ENCODE results near the gene RPL35.
A peak's percentile ranks its signal among the peaks of the same experiment; 100 is the strongest.

RPL35 gene

GRCh38 chr9:124861342-124862229 lies at the start of gene RPL35, which contains the start of gene ARPC5L:
Gene RPL35 (minus strand): TSS chr9:124861957. CDS start chr9:124861912, 45 bp downstream.
Gene ARPC5L (plus strand): TSS chr9:124862130. CDS start chr9:124869291, 7,161 bp downstream.
- peak; percentile 94 for DNase-seq (ENCODE audit: low read depth in 2 of 2)

GRCh38 chr9:124908098-124908497 lies 46.3 kb upstream of the RPL35 start:
- no peak for DNase-seq (ENCODE audit: low read depth in 2 of 2)

- no peak for DNase-seq (ENCODE audit: low read depth in 2 of 2)
Observed at GRCh38 chr9:124906966-124907365, 45.2 kb upstream of the RPL35 start.

- no peak for DNase-seq (ENCODE audit: low read depth in 2 of 2)
Observed at GRCh38 chr9:124899845-124900244, 38.1 kb upstream of the RPL35 start.

- DNase-seq (ENCODE audit: low read depth in 2 of 2) = no peak
Observed at GRCh38 chr9:124897570-124898460, 36.1 kb upstream of the RPL35 start.

- DNase-seq (ENCODE audit: low read depth in 2 of 2) = no peak
Observed at GRCh38 chr9:124894741-124895170, 33.0 kb upstream of the RPL35 start.

GRCh38 chr9:124894035-124894740 lies 32.4 kb upstream of the RPL35 start:
- no peak for DNase-seq (ENCODE audit: low read depth in 2 of 2)

GRCh38 chr9:124890179-124890578 lies 28.4 kb upstream of the RPL35 start:
- DNase-seq (ENCODE audit: low read depth in 2 of 2) = no peak

- DNase-seq (ENCODE audit: low read depth in 2 of 2) = no peak
Observed at GRCh38 chr9:124889006-124889405, 27.2 kb upstream of the RPL35 start.

GRCh38 chr9:124887832-124888231 lies 26.1 kb upstream of the RPL35 start:
- DNase-seq (ENCODE audit: low read depth in 2 of 2) = no peak

- DNase-seq (ENCODE audit: low read depth in 2 of 2) = no peak
Observed at GRCh38 chr9:124886866-124887492, 25.2 kb upstream of the RPL35 start.

- no peak for DNase-seq (ENCODE audit: low read depth in 2 of 2)
Observed at GRCh38 chr9:124886461-124886860, 24.7 kb upstream of the RPL35 start.

GRCh38 chr9:124885551-124885950 lies 23.8 kb upstream of the RPL35 start:
- no peak for DNase-seq (ENCODE audit: low read depth in 2 of 2)

- DNase-seq (ENCODE audit: low read depth in 2 of 2) = no peak
Observed at GRCh38 chr9:124884376-124884775, 22.6 kb upstream of the RPL35 start.

GRCh38 chr9:124882231-124882630 lies 20.5 kb upstream of the RPL35 start:
- DNase-seq (ENCODE audit: low read depth in 2 of 2) = no peak

- DNase-seq (ENCODE audit: low read depth in 2 of 2) = no peak
Observed at GRCh38 chr9:124881138-124881743, 19.5 kb upstream of the RPL35 start.

- no peak for DNase-seq (ENCODE audit: low read depth in 2 of 2)
Observed at GRCh38 chr9:124880501-124880900, 18.7 kb upstream of the RPL35 start.

GRCh38 chr9:124879226-124879625 lies 17.5 kb upstream of the RPL35 start:
- no peak for DNase-seq (ENCODE audit: low read depth in 2 of 2)

GRCh38 chr9:124878518-124878917 lies 16.8 kb upstream of the RPL35 start:
- no peak for DNase-seq (ENCODE audit: low read depth in 2 of 2)

- no peak for DNase-seq (ENCODE audit: low read depth in 2 of 2)
Observed at GRCh38 chr9:124878021-124878420, 16.3 kb upstream of the RPL35 start.
